ENCODE results near the gene STOML1.
"Not testable (repeated sequence)": the region's sequence is repeated elsewhere in the genome, so short reads cannot be mapped to it uniquely, and the experiment has no call there.

The STOML1 gene

GRCh38 chr15:73939138-73939537, 53.0 kb downstream of the STOML1 start:
- H3K27me3 ChIP-seq (ENCODE audit: control insufficient read depth in 1 of 2, insufficient read depth in 2 of 2, low read length in 2 of 2) = no peaks in the 10 kb centered on the region
- no peaks in the 10 kb centered on the region for H3K36me3 ChIP-seq (ENCODE audit: insufficient read depth, low read length)
- H3K4me3 ChIP-seq (ENCODE audit: low read depth in 1 of 2, low read length in 2 of 2) = no peak overlapping the region
- H3K27ac ChIP-seq (ENCODE audit: low read depth, low read length) = no peak overlapping the region
- no peaks in the 10 kb centered on the region for H3K9me3 ChIP-seq (ENCODE audit: low read length)
- H3K9ac ChIP-seq (ENCODE audit: low read length) = no peak overlapping the region
- H3K4me1 ChIP-seq (ENCODE audit: insufficient read depth, low read length) = peaks cover 21% of the 10 kb centered on the region

- not testable (repeated sequence) for H3K9me3 ChIP-seq (ENCODE audit: low read length); H3K36me3 ChIP-seq (ENCODE audit: insufficient read depth, low read length); H3K4me3 ChIP-seq (ENCODE audit: low read depth in 1 of 2, low read length in 2 of 2); H3K27ac ChIP-seq (ENCODE audit: low read depth, low read length); H3K27me3 ChIP-seq (ENCODE audit: control insufficient read depth in 1 of 2, insufficient read depth in 2 of 2, low read length in 2 of 2); H3K9ac ChIP-seq (ENCODE audit: low read length)
- H3K4me1 ChIP-seq (ENCODE audit: insufficient read depth, low read length) = peaks cover 21% of the 10 kb centered on the region
These were observed 53.6 kb downstream of the STOML1 start for GRCh38 chr15:73938516-73938915.

GRCh38 chr15:73937726-73938125, 54.4 kb downstream of the STOML1 start:
- Histone ChIP-seq H3K4me3 (ENCODE audit: low read depth in 1 of 2, low read length in 2 of 2) (no peak overlapping the region), H3K9me3 (ENCODE audit: low read length) (no peaks in the 10 kb centered on the region), H3K9ac (ENCODE audit: low read length) (no peak overlapping the region), H3K27me3 (ENCODE audit: control insufficient read depth in 1 of 2, insufficient read depth in 2 of 2, low read length in 2 of 2) (no peaks in the 10 kb centered on the region), H3K4me1 (ENCODE audit: insufficient read depth, low read length) (peaks cover 21% of the 10 kb centered on the region), H3K27ac (ENCODE audit: low read depth, low read length) (no peak overlapping the region), H3K36me3 (ENCODE audit: insufficient read depth, low read length) (peaks cover 3% of the 10 kb centered on the region)

- no peaks in the 10 kb centered on the region for H3K9me3 ChIP-seq (ENCODE audit: low read length)
- peaks cover 21% of the 10 kb centered on the region for H3K4me1 ChIP-seq (ENCODE audit: insufficient read depth, low read length)
- peaks cover 3% of the 10 kb centered on the region for H3K36me3 ChIP-seq (ENCODE audit: insufficient read depth, low read length)
- no peak overlapping the region for H3K9ac ChIP-seq (ENCODE audit: low read length)
- no peak overlapping the region for H3K27ac ChIP-seq (ENCODE audit: low read depth, low read length)
- no peaks in the 10 kb centered on the region for H3K27me3 ChIP-seq (ENCODE audit: control insufficient read depth in 1 of 2, insufficient read depth in 2 of 2, low read length in 2 of 2)
- H3K4me3 ChIP-seq (ENCODE audit: low read depth in 1 of 2, low read length in 2 of 2) = no peak overlapping the region
These were observed 54.8 kb downstream of the STOML1 start for GRCh38 chr15:73937296-73937695.

GRCh38 chr15:73936588-73937290, 55.4 kb downstream of the STOML1 start:
- Histone ChIP-seq H3K4me3 (ENCODE audit: low read depth in 1 of 2, low read length in 2 of 2) (no peak overlapping the region), H3K9ac (ENCODE audit: low read length) (no peak overlapping the region), H3K27me3 (ENCODE audit: control insufficient read depth in 1 of 2, insufficient read depth in 2 of 2, low read length in 2 of 2) (no peaks in the 10 kb centered on the region), H3K27ac (ENCODE audit: low read depth, low read length) (no peak overlapping the region), H3K9me3 (ENCODE audit: low read length) (no peaks in the 10 kb centered on the region), H3K36me3 (ENCODE audit: insufficient read depth, low read length) (peaks cover 3% of the 10 kb centered on the region), H3K4me1 (ENCODE audit: insufficient read depth, low read length) (peaks cover 21% of the 10 kb centered on the region)

GRCh38 chr15:73936181-73936580, 55.9 kb downstream of the STOML1 start:
- no peaks in the 10 kb centered on the region for H3K9me3 ChIP-seq (ENCODE audit: low read length)
- H3K36me3 ChIP-seq (ENCODE audit: insufficient read depth, low read length) = peaks cover 3% of the 10 kb centered on the region
- H3K4me3 ChIP-seq (ENCODE audit: low read depth in 1 of 2, low read length in 2 of 2) = no peak overlapping the region
- H3K9ac ChIP-seq (ENCODE audit: low read length) = no peak overlapping the region
- no peak overlapping the region for H3K27ac ChIP-seq (ENCODE audit: low read depth, low read length)
- peaks cover 21% of the 10 kb centered on the region for H3K4me1 ChIP-seq (ENCODE audit: insufficient read depth, low read length)
- H3K27me3 ChIP-seq (ENCODE audit: control insufficient read depth in 1 of 2, insufficient read depth in 2 of 2, low read length in 2 of 2) = no peaks in the 10 kb centered on the region

- no peak overlapping the region for H3K4me3 ChIP-seq (ENCODE audit: low read depth in 1 of 2, low read length in 2 of 2)
- no peak overlapping the region for H3K9ac ChIP-seq (ENCODE audit: low read length)
- no peaks in the 10 kb centered on the region for H3K27me3 ChIP-seq (ENCODE audit: control insufficient read depth in 1 of 2, insufficient read depth in 2 of 2, low read length in 2 of 2)
- peaks cover 3% of the 10 kb centered on the region for H3K36me3 ChIP-seq (ENCODE audit: insufficient read depth, low read length)
- no peak overlapping the region for H3K27ac ChIP-seq (ENCODE audit: low read depth, low read length)
- H3K4me1 ChIP-seq (ENCODE audit: insufficient read depth, low read length) = peaks cover 21% of the 10 kb centered on the region
- H3K9me3 ChIP-seq (ENCODE audit: low read length) = no peaks in the 10 kb centered on the region
These were observed 56.5 kb downstream of the STOML1 start for GRCh38 chr15:73935547-73935946.

GRCh38 chr15:73934281-73934680, 57.8 kb downstream of the STOML1 start:
- H3K4me3 ChIP-seq (ENCODE audit: low read depth in 1 of 2, low read length in 2 of 2) = no peak overlapping the region
- no peaks in the 10 kb centered on the region for H3K27me3 ChIP-seq (ENCODE audit: control insufficient read depth in 1 of 2, insufficient read depth in 2 of 2, low read length in 2 of 2)
- H3K36me3 ChIP-seq (ENCODE audit: insufficient read depth, low read length) = peaks cover 3% of the 10 kb centered on the region
- H3K9me3 ChIP-seq (ENCODE audit: low read length) = no peaks in the 10 kb centered on the region
- no peak overlapping the region for H3K27ac ChIP-seq (ENCODE audit: low read depth, low read length)
- H3K9ac ChIP-seq (ENCODE audit: low read length) = no peak overlapping the region
- peaks cover 30% of the 10 kb centered on the region for H3K4me1 ChIP-seq (ENCODE audit: insufficient read depth, low read length)

- peaks cover 41% of the 10 kb centered on the region for H3K4me1 ChIP-seq (ENCODE audit: insufficient read depth, low read length)
- H3K27ac ChIP-seq (ENCODE audit: low read depth, low read length) = no peak overlapping the region
- no peak overlapping the region for H3K4me3 ChIP-seq (ENCODE audit: low read depth in 1 of 2, low read length in 2 of 2)
- no peaks in the 10 kb centered on the region for H3K9me3 ChIP-seq (ENCODE audit: low read length)
- no peak overlapping the region for H3K9ac ChIP-seq (ENCODE audit: low read length)
- no peaks in the 10 kb centered on the region for H3K27me3 ChIP-seq (ENCODE audit: control insufficient read depth in 1 of 2, insufficient read depth in 2 of 2, low read length in 2 of 2)
- peaks cover 3% of the 10 kb centered on the region for H3K36me3 ChIP-seq (ENCODE audit: insufficient read depth, low read length)
These were observed 59.5 kb downstream of the STOML1 start for GRCh38 chr15:73932381-73933191.

- Histone ChIP-seq H3K27me3 (ENCODE audit: control insufficient read depth in 1 of 2, insufficient read depth in 2 of 2, low read length in 2 of 2) (no peaks in the 10 kb centered on the region), H3K27ac (ENCODE audit: low read depth, low read length) (no peak overlapping the region), H3K4me3 (ENCODE audit: low read depth in 1 of 2, low read length in 2 of 2) (no peak overlapping the region), H3K9ac (ENCODE audit: low read length) (no peak overlapping the region), H3K36me3 (ENCODE audit: insufficient read depth, low read length) (peaks cover 3% of the 10 kb centered on the region), H3K9me3 (ENCODE audit: low read length) (no peaks in the 10 kb centered on the region), H3K4me1 (ENCODE audit: insufficient read depth, low read length) (peaks cover 43% of the 10 kb centered on the region)
These were observed 60.7 kb downstream of the STOML1 start for GRCh38 chr15:73931441-73931840.

- H3K9ac ChIP-seq (ENCODE audit: low read length) = no peak overlapping the region
- no peak overlapping the region for H3K4me3 ChIP-seq (ENCODE audit: low read depth in 1 of 2, low read length in 2 of 2)
- peaks cover 3% of the 10 kb centered on the region for H3K36me3 ChIP-seq (ENCODE audit: insufficient read depth, low read length)
- H3K4me1 ChIP-seq (ENCODE audit: insufficient read depth, low read length) = peaks cover 42% of the 10 kb centered on the region
- H3K9me3 ChIP-seq (ENCODE audit: low read length) = no peaks in the 10 kb centered on the region
- H3K27ac ChIP-seq (ENCODE audit: low read depth, low read length) = no peak overlapping the region
- no peaks in the 10 kb centered on the region for H3K27me3 ChIP-seq (ENCODE audit: control insufficient read depth in 1 of 2, insufficient read depth in 2 of 2, low read length in 2 of 2)
These were observed 61.3 kb downstream of the STOML1 start for GRCh38 chr15:73930790-73931281.
